H9 (cell line): Measurements from ENCODE around the gene ABHD12. TPM values are rescaled to one million over a fixed set of nuclear protein-coding genes. Genes with fewer than 3 reads are reported as not detected.

Experiments used
- DNase-seq: peaks from one replicate; pipeline ENCODE4 v3.0.0-alpha.2; 2017
- H2AFZ ChIP-seq: one replicate; pipeline ENCODE4 v1.6.1; 2013; ENCODE audit warnings: mild to moderate bottlenecking, low read length, control low read depth, moderate library complexity
- H2AK5ac ChIP-seq: 2 replicates; pipeline ENCODE4 v1.6.1; 2013; ENCODE audit warnings: low read length, control low read depth, mixed read lengths; ENCODE audit not compliant: insufficient read length
- H2BK120ac ChIP-seq: one replicate; pipeline ENCODE4 v1.6.1; 2013; ENCODE audit warnings: low read depth, mild to moderate bottlenecking, low read length, control low read depth, inconsistent platforms; ENCODE audit not compliant: poor library complexity, severe bottlenecking
- H2BK12ac ChIP-seq: 2 replicates; pipeline ENCODE4 v1.6.1; 2013; ENCODE audit warnings: low read length, control low read depth, mixed read lengths, low read depth; ENCODE audit not compliant: insufficient read length
- H2BK15ac ChIP-seq: 2 replicates; pipeline ENCODE4 v1.6.1; 2013; ENCODE audit warnings: low read depth, low read length, control low read depth
- H2BK20ac ChIP-seq: one replicate; pipeline ENCODE4 v1.6.1; 2013; ENCODE audit warnings: low read depth, mild to moderate bottlenecking, low read length, control low read depth, inconsistent platforms; ENCODE audit not compliant: poor library complexity, severe bottlenecking
- H2BK5ac ChIP-seq: 2 replicates; pipeline ENCODE4 v1.6.1; 2013; ENCODE audit warnings: low read length, control low read depth, mixed read lengths; ENCODE audit not compliant: insufficient read length
- H3K14ac ChIP-seq: 2 replicates; pipeline ENCODE4 v1.6.1; 2013; ENCODE audit warnings: low read length, control low read depth; ENCODE audit not compliant: insufficient read depth
- H3K18ac ChIP-seq: 2 replicates; pipeline ENCODE4 v1.6.1; 2013; ENCODE audit warnings: low read depth, mild to moderate bottlenecking, mixed read lengths, low read length, control low read depth; ENCODE audit not compliant: insufficient read length
- H3K23ac ChIP-seq: 2 replicates; pipeline ENCODE4 v1.6.1; 2013; ENCODE audit warnings: low read length, control low read depth, mixed read lengths, low read depth; ENCODE audit not compliant: insufficient read length
- H3K23me2 ChIP-seq: 2 replicates; pipeline ENCODE4 v1.6.1; 2013; ENCODE audit warnings: low read depth, mild to moderate bottlenecking, mixed read lengths, low read length, control low read depth; ENCODE audit not compliant: insufficient read length, poor library complexity, severe bottlenecking
- H3K27ac ChIP-seq: 2 replicates; pipeline ENCODE4 v1.5.1; 2013; ENCODE audit warnings: low read length, control low read depth, mixed read lengths, low read depth; ENCODE audit not compliant: insufficient read length
- H3K27me3 ChIP-seq: 2 replicates; pipeline ENCODE4 v1.6.1; 2013; ENCODE audit warnings: low read length, control low read depth, inconsistent platforms; ENCODE audit not compliant: insufficient read depth
- H3K4ac ChIP-seq: 2 replicates; pipeline ENCODE4 v1.6.1; 2013; ENCODE audit warnings: low read depth, mild to moderate bottlenecking, control low read depth, inconsistent platforms, low read length, moderate library complexity
- H3K4me1 ChIP-seq: 2 replicates; pipeline ENCODE4 v1.6.1; 2013; ENCODE audit warnings: low read length, control low read depth, inconsistent platforms; ENCODE audit not compliant: insufficient read depth
- H3K4me2 ChIP-seq: 2 replicates; pipeline ENCODE4 v1.6.1; 2013; ENCODE audit warnings: low read length, control low read depth, mixed read lengths; ENCODE audit not compliant: insufficient read length, insufficient read depth
- H3K56ac ChIP-seq: 2 replicates; pipeline ENCODE4 v1.6.1; 2013; ENCODE audit warnings: low read depth, mild to moderate bottlenecking, mixed read lengths, low read length, control low read depth; ENCODE audit not compliant: insufficient read length
- H3K79me1 ChIP-seq: 2 replicates; pipeline ENCODE4 v1.6.1; 2013; ENCODE audit warnings: low read depth, mild to moderate bottlenecking, moderate library complexity, low read length, control low read depth, inconsistent platforms; ENCODE audit not compliant: insufficient read depth, poor library complexity, severe bottlenecking
- H3K79me2 ChIP-seq: 2 replicates; pipeline ENCODE4 v1.6.1; 2013; ENCODE audit warnings: low read length, control low read depth, inconsistent platforms; ENCODE audit not compliant: insufficient read depth
- H3K9ac ChIP-seq: 2 replicates; pipeline ENCODE4 v1.6.1; 2013; ENCODE audit warnings: low read length, control low read depth, mixed read lengths; ENCODE audit not compliant: insufficient read length; ENCODE audit errors: extremely low read depth
- H3K9me3 ChIP-seq: one replicate; pipeline ENCODE4 v1.6.1; 2013; ENCODE audit warnings: low read depth, low read length, inconsistent platforms; ENCODE audit not compliant: control insufficient read depth
- H3T11ph ChIP-seq: one replicate; pipeline ENCODE4 v1.6.1; 2013; ENCODE audit warnings: mild to moderate bottlenecking, low read length, control low read depth, inconsistent platforms
- H4K20me1 ChIP-seq: one replicate; pipeline ENCODE4 v1.6.1; 2013; ENCODE audit not compliant: control insufficient read depth, insufficient read length, insufficient read depth
- H4K5ac ChIP-seq: 2 replicates; pipeline ENCODE4 v1.6.1; 2013; ENCODE audit warnings: low read depth, mild to moderate bottlenecking, mixed read lengths, low read length, control low read depth; ENCODE audit not compliant: insufficient read length
- H4K8ac ChIP-seq: replicated peaks from 2 replicates; pipeline ENCODE4 v1.6.1; 2013; ENCODE audit warnings: low read length, control low read depth, mixed read lengths, low read depth; ENCODE audit not compliant: insufficient read length
- H4K91ac ChIP-seq: 2 replicates; pipeline ENCODE4 v1.6.1; 2013; ENCODE audit warnings: low read depth, mild to moderate bottlenecking, moderate library complexity, mixed read lengths, low read length, control low read depth; ENCODE audit not compliant: insufficient read length
- H3K27ac Mint-ChIP-seq, 3 experiments: 2 replicates in 2 of 3; 3 replicates in 1 of 3; pipeline ENCODE4 v1.8.0; 2020 to 2021; ENCODE audit warnings: mixed read lengths in 3 of 3, mild to moderate bottlenecking in 1 of 3, moderate library complexity in 1 of 3
- H3K27me3 Mint-ChIP-seq: 2 replicates; pipeline ENCODE4 v1.8.0; 2021; ENCODE audit warnings: low read depth, mild to moderate bottlenecking, moderate library complexity, mixed read lengths
- H3K36me3 Mint-ChIP-seq, 3 experiments: 2 replicates in 2 of 3; 3 replicates in 1 of 3; pipeline ENCODE4 v1.8.0; 2020 to 2021; ENCODE audit warnings: low read depth in 3 of 3, mixed read lengths in 3 of 3; ENCODE audit not compliant: insufficient read depth in 1 of 3
- H3K4me1 Mint-ChIP-seq, 2 experiments: 2 replicates each; pipeline ENCODE4 v1.8.0; 2020; ENCODE audit warnings: mixed read lengths in 2 of 2
- H3K4me3 Mint-ChIP-seq, 2 experiments: 2 replicates in 1 of 2; 3 replicates in 1 of 2; pipeline ENCODE4 v1.8.0; 2020 to 2021; ENCODE audit warnings: mild to moderate bottlenecking in 2 of 2, mixed read lengths in 2 of 2, moderate library complexity in 1 of 2
- H3K9me3 Mint-ChIP-seq, 2 experiments: 2 replicates in 1 of 2; 3 replicates in 1 of 2; pipeline ENCODE4 v1.8.0; 2020; ENCODE audit warnings: mild to moderate bottlenecking in 2 of 2, mixed read lengths in 2 of 2, moderate library complexity in 1 of 2
- CTCF ChIP-seq: fragments of 200-600 bp; sonication (generic); conservative IDR thresholded peaks from 3 replicates; pipeline ENCODE4 v1.8.0; 2021; ENCODE audit warnings: antibody characterized with exemption, mild to moderate bottlenecking
- WGBS: extraction: QIAGEN DNeasy Blood & Tissue Kit; methylation state at CpG from one replicate; pipeline ENCODE4 v1.1.7; 2013; ENCODE audit warnings: missing lambda C conversion rate, low lambda C conversion rate, mixed read lengths; ENCODE audit not compliant: insufficient read length; ENCODE audit errors: extremely low coverage; 5-methylcytosine and 5-hydroxymethylcytosine counted together
- total RNA-seq: library from RNA; stranded (reverse); gene quantifications from 2 replicates; pipeline ENCODE4 v1.2.1, GENCODE V29; 2021

The ABHD12 gene
- total RNA-seq, 1 experiment from 2014 or later, result 54.4 TPM

- DNase-seq, result no peak
- Histone ChIP-seq H3K18ac (no peak overlapping the region), H2BK120ac (no peak overlapping the region), H3K4me2 (no peak overlapping the region), H2BK5ac (no peak overlapping the region), H3K9me3 (no peaks in the 10 kb centered on the region), H3K27ac (no peak overlapping the region), H3K79me2 (no peaks in the 10 kb centered on the region), H3K4ac (no peak overlapping the region), H2BK20ac (no peak overlapping the region), H3T11ph (no peak overlapping the region), H3K27me3 (no peaks in the 10 kb centered on the region), H2BK12ac (no peak overlapping the region), H2AFZ (no peak overlapping the region), H2BK15ac (no peak overlapping the region), H3K9ac (no peak overlapping the region), H3K23ac (no peak overlapping the region), H2AK5ac (no peak overlapping the region), H3K14ac (no peak overlapping the region; the same call in 1 of the 2 replicates), H4K8ac (no peak overlapping the region), H3K4me1 (no peaks in the 10 kb centered on the region; the same call in 1 of the 2 replicates), H4K91ac (no peak overlapping the region), H3K56ac (no peak overlapping the region), H4K20me1 (no peaks in the 10 kb centered on the region), H4K5ac (no peak overlapping the region), H3K23me2 (no peaks in the 10 kb centered on the region), H3K79me1 (no peaks in the 10 kb centered on the region)
- Mint-ChIP-seq H3K9me3 (no peaks in the 10 kb centered on the region), H3K27ac (peak overlapping the region in 2 of 3 experiments; percentile 34 to 76; a peak in 3 of 7 replicates), H3K36me3 (peaks cover 2 to 38% (median 14%) of the 10 kb centered on the region in 3 experiments), H3K4me1 (peaks cover 17 to 21% of the 10 kb centered on the region in 2 experiments; a peak in 2 of 4 replicates), H3K27me3 (no peaks in the 10 kb centered on the region; the same call in 1 of the 2 replicates), H3K4me3 (no peak overlapping the region; a peak in 1 of 5 replicates)
- no CpG with 5 or more reads among the region's 10 CpGs for WGBS
- no peak for TF ChIP-seq CTCF
Observed at GRCh38 chr20:25297141-25297905, 93.3 kb downstream of the ABHD12 start.
